Measurements from ENCODE around the gene GALNTL6. TPM values are rescaled to one million over a fixed set of nuclear protein-coding genes. Genes with fewer than 3 reads are reported as not detected.

The GALNTL6 gene
- total RNA-seq, 1 experiment from 2014 or later: not detected

DNA sequence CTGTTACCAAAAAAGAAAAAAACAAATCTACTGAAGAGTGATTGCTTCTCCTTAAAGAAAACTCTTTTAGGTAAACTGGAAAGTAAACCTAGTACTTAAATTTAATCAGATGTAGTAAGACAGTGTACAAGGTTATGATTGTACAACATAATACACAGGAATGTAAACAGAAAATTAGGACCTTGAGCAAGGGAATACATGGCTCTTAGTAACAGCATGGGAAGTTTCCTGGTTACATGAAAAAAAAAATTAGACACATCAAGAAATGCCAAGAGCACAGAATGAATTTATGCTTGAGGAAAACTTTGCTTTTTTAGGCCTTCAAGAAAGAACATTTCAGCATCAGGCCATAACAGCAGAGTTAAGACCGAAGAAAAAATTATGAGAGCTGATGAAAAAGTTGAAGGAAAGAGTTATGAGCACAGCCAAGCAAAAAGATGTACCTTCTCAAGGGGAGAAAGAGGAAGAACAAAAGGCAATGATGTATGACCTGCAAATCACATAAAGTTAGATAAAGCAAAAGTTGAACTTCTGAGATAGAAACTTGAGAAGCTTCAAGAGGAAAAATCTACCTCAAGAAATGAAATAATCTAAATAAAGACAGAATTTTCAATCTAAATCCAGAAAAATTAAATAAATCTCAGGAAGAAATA lies 311.6 kb downstream of the GALNTL6 start:
- no peaks in the 10 kb centered on the region for H3K9me3 ChIP-seq (ENCODE audit: control insufficient read depth, low read depth, low read length)
- no peaks in the 10 kb centered on the region for H3K23me2 ChIP-seq (ENCODE audit: insufficient read length, low read depth, low read length, poor library complexity, severe bottlenecking)
- no peaks in the 10 kb centered on the region for H3K36me3 Mint-ChIP-seq (ENCODE audit: insufficient read depth in 1 of 3, low read depth in 3 of 3)
- TF ChIP-seq, protein P1, sequence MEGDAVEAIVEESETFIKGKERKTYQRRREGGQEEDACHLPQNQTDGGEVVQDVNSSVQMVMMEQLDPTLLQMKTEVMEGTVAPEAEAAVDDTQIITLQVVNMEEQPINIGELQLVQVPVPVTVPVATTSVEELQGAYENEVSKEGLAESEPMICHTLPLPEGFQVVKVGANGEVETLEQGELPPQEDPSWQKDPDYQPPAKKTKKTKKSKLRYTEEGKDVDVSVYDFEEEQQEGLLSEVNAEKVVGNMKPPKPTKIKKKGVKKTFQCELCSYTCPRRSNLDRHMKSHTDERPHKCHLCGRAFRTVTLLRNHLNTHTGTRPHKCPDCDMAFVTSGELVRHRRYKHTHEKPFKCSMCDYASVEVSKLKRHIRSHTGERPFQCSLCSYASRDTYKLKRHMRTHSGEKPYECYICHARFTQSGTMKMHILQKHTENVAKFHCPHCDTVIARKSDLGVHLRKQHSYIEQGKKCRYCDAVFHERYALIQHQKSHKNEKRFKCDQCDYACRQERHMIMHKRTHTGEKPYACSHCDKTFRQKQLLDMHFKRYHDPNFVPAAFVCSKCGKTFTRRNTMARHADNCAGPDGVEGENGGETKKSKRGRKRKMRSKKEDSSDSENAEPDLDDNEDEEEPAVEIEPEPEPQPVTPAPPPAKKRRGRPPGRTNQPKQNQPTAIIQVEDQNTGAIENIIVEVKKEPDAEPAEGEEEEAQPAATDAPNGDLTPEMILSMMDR (conservative IDR thresholded peaks at IDR 0.05): no peak
- no peak overlapping the region for H3K27ac Mint-ChIP-seq
- H3K79me1 ChIP-seq (ENCODE audit: insufficient read depth, low read depth, low read length, poor library complexity, severe bottlenecking): no peaks in the 10 kb centered on the region
- H2AFZ ChIP-seq (ENCODE audit: low read length): no peak overlapping the region
- no peak overlapping the region for H4K5ac ChIP-seq (ENCODE audit: insufficient read length, low read depth, low read length)
- no peaks in the 10 kb centered on the region for H3K4me1 ChIP-seq (ENCODE audit: insufficient read depth, low read length)
- H4K8ac ChIP-seq (replicated peaks; ENCODE audit: insufficient read length, low read depth, low read length): no peak overlapping the region
- no peak overlapping the region for H3K4me3 Mint-ChIP-seq
- no peak overlapping the region for H3K23ac ChIP-seq (ENCODE audit: insufficient read length, low read depth, low read length)
- no peaks in the 10 kb centered on the region for H3K9me3 Mint-ChIP-seq
- no peak overlapping the region for H3K14ac ChIP-seq (ENCODE audit: insufficient read depth, low read length)
- H3K4me2 ChIP-seq (ENCODE audit: insufficient read depth, insufficient read length, low read length): no peak overlapping the region
- no peak overlapping the region for H3K4ac ChIP-seq (ENCODE audit: low read depth, low read length)
- no peak overlapping the region for H2BK20ac ChIP-seq (ENCODE audit: low read depth, low read length, poor library complexity, severe bottlenecking)
- H2BK15ac ChIP-seq (ENCODE audit: low read depth, low read length): no peak overlapping the region
- no peak overlapping the region for H2BK120ac ChIP-seq (ENCODE audit: low read depth, low read length, poor library complexity, severe bottlenecking)
- H3K18ac ChIP-seq (ENCODE audit: insufficient read length, low read depth, low read length): no peak overlapping the region
- DNase-seq: no peak
- no peak overlapping the region for H3T11ph ChIP-seq (ENCODE audit: low read length)
- H2BK12ac ChIP-seq (ENCODE audit: insufficient read length, low read depth, low read length): no peak overlapping the region
- no peaks in the 10 kb centered on the region for H3K27me3 ChIP-seq (ENCODE audit: insufficient read depth, low read length)
- no peaks in the 10 kb centered on the region for H3K79me2 ChIP-seq (ENCODE audit: insufficient read depth, low read length)
- H2AK5ac ChIP-seq (ENCODE audit: insufficient read length, low read length): no peak overlapping the region
- H3K27me3 Mint-ChIP-seq (ENCODE audit: low read depth): no peaks in the 10 kb centered on the region
- no peak overlapping the region for H3K9ac ChIP-seq (ENCODE audit: extremely low read depth, insufficient read length, low read length)
- no peak overlapping the region for H4K91ac ChIP-seq (ENCODE audit: insufficient read length, low read depth, low read length)
- no CpG with 5 or more reads among the region's 1 CpG for WGBS (ENCODE audit: extremely low coverage, insufficient read length, low lambda C conversion rate)
- no peaks in the 10 kb centered on the region for H4K20me1 ChIP-seq (ENCODE audit: control insufficient read depth, insufficient read depth, insufficient read length)
- H2BK5ac ChIP-seq (ENCODE audit: insufficient read length, low read length): no peak overlapping the region
- H3K56ac ChIP-seq (ENCODE audit: insufficient read length, low read depth, low read length): no peak overlapping the region
- no peak overlapping the region for H3K27ac ChIP-seq (ENCODE audit: insufficient read length, low read depth, low read length)
- no peaks in the 10 kb centered on the region for H3K4me1 Mint-ChIP-seq
